Cardiac muscle cell (in vitro differentiated cells and primary cell): Measurements from ENCODE around the gene SOX5. TPM values are rescaled to one million over a fixed set of nuclear protein-coding genes. Genes with fewer than 3 reads are reported as not detected.

Experiments used
- DNase-seq, 2 donors: peaks; one replicate each; pipeline versions ENCODE4 v3.0.0 to v3.0.0-alpha.2; 2010 to 2017; ENCODE audit warnings: low read depth in 1 of 2, low spot score in 1 of 2
- H3K27ac ChIP-seq: fragments of 200-600 bp; sonication (generic); 2 replicates; pipeline ENCODE4 v1.5.1; 2016
- H3K27me3 ChIP-seq: fragments of 200-600 bp; sonication (generic); 2 replicates; pipeline ENCODE4 v1.6.0; 2016; ENCODE audit warnings: control low read depth
- H3K36me3 ChIP-seq: fragments of 200-600 bp; sonication (generic); 2 replicates; pipeline ENCODE4 v1.5.1; 2016; ENCODE audit warnings: control low read depth
- H3K4me1 ChIP-seq: fragments of 200-600 bp; sonication (generic); 2 replicates; pipeline ENCODE4 v1.8.1; 2017; ENCODE audit warnings: low read depth, mild to moderate bottlenecking, mixed run types
- H3K4me3 ChIP-seq: fragments of 200-600 bp; sonication (generic); 2 replicates; pipeline ENCODE4 v1.5.1; 2016; ENCODE audit warnings: mild to moderate bottlenecking
- H3K9me3 ChIP-seq: fragments of 200-600 bp; sonication (generic); 2 replicates; pipeline ENCODE4 v1.5.1; 2017; ENCODE audit warnings: low read depth, mild to moderate bottlenecking, control low read depth
- CTCF ChIP-seq: IDR thresholded peaks from 2 replicates; pipeline ENCODE4 v1.5.1; 2012; ENCODE audit warnings: low read depth, mild to moderate bottlenecking, low read length
- polyA plus RNA-seq: library from polyadenylated mRNA; unstranded; fragments of >200 nt; fragmentation: Nextera tagmentation; extraction: Ambion mirVana; gene quantifications from 2 replicates; pipeline ENCODE4 v1.2.1, GENCODE V29; 2016
- total RNA-seq: library from RNA; depleted of rRNA; stranded (reverse); fragments of >200 nt; gene quantifications from 2 replicates; pipeline ENCODE4 v1.2.3, GENCODE V29; 2016

SOX5 gene
- total and polyA plus RNA-seq, 2 experiments from 2014 or later: 6.8 to 11.9 TPM

DNA sequence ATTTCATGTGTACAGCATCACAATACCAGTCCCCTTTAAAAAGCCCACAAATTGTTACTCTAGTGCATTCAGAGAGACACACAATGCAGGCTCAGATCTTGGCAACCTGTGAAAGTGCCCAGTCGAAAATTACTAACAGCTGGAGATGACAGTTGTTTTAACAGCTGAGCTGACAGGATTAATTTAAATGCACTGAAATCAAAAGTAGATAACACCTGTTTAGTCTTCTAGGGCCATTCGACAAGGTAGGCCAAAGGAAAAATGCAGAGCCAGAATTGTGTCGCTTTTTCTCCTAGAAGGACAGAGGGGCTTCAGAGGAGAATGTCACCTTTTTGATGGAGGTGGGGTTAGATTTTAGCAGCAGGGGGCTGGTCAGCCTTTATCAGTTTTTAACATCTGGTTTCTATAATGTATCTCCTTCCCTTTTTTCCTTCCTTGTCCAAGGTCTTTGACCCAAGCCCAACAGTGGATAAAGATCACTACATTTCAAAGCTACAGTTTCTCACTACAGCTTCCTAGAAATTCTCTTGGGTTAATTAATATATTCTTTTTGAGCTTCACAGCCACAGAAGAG is 139.1 kb downstream of the SOX5 start:
- no peak for DNase-seq
- Histone ChIP-seq H3K27me3 (no peaks in the 10 kb centered on the region), H3K36me3 (no peaks in the 10 kb centered on the region), H3K4me3 (no peak overlapping the region), H3K9me3 (no peaks in the 10 kb centered on the region), H3K4me1 (peaks cover 3% of the 10 kb centered on the region), H3K27ac (no peak overlapping the region)
- no peak for TF ChIP-seq CTCF

DNA sequence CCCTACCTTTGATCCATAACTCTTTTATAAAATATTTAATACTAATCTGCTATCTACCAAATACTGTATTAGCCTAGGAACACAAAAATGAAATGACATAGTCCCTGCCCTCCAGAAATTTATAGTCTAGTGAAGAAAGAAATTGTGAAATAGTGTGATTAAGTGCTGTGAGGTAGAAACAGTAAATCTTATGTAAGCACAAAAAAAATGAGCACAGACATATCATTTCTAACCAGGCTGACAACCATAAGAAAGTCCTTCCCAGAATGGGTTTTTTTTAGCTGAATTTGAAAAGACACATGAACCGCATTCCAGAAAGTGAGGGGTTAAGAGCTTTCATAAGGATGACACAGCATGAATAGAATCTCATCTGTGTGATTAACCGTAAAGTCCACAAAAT is 145.9 kb downstream of the SOX5 start:
- Histone ChIP-seq H3K27me3 (no peaks in the 10 kb centered on the region), H3K4me3 (no peak overlapping the region), H3K9me3 (no peaks in the 10 kb centered on the region), H3K36me3 (no peaks in the 10 kb centered on the region), H3K4me1 (peaks cover 3% of the 10 kb centered on the region), H3K27ac (no peak overlapping the region)
- TF ChIP-seq CTCF: no peak
- no peak for DNase-seq

GRCh38 chr12:23795494-23795893 is 154.0 kb downstream of the SOX5 start:
- Histone ChIP-seq H3K27ac (no peak overlapping the region), H3K27me3 (no peaks in the 10 kb centered on the region), H3K4me3 (no peak overlapping the region), H3K9me3 (no peaks in the 10 kb centered on the region), H3K4me1 (no peaks in the 10 kb centered on the region), H3K36me3 (no peaks in the 10 kb centered on the region)
- TF ChIP-seq CTCF: no peak
- DNase-seq: no peak

DNA sequence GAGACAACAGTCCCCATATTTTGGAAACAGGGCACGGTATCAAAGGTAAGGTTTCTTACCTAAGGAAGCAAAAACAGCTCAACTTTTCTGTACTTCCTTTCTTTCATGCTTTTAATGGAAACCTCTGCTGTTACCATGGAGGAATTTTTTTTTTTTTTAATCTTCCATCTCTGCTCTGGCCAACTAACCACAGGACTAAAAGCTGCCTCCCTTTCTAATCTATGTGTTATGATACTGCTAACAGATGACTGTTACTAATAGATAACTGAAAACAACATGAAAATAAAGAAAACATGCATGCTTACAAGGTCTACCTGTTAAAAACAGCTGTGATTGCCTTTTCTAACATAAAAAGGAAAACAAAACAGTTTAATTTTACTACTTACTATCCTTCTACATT is 168.4 kb downstream of the SOX5 start:
- Histone ChIP-seq H3K36me3 (no peaks in the 10 kb centered on the region), H3K27me3 (no peaks in the 10 kb centered on the region), H3K4me1 (no peaks in the 10 kb centered on the region), H3K9me3 (no peaks in the 10 kb centered on the region), H3K4me3 (no peak overlapping the region), H3K27ac (no peak overlapping the region)
- DNase-seq: no peak
- no peak for TF ChIP-seq CTCF

GRCh38 chr12:23775208-23775607 is 174.3 kb downstream of the SOX5 start:
- no peaks in the 10 kb centered on the region for H3K4me1 ChIP-seq
- H3K9me3 ChIP-seq: no peaks in the 10 kb centered on the region
- no peaks in the 10 kb centered on the region for H3K36me3 ChIP-seq

More at GRCh38 chr12:23775208-23775607, 174.3 kb downstream of the SOX5 start:
- TF ChIP-seq CTCF: no peak
- Histone ChIP-seq H3K27ac (no peak overlapping the region), H3K4me3 (no peak overlapping the region), H3K27me3 (no peaks in the 10 kb centered on the region)
- DNase-seq: no peak
